Measurements from ENCODE around the gene CDC40. TPM values are rescaled to one million over a fixed set of nuclear protein-coding genes. Genes with fewer than 3 reads are reported as not detected.

Gene CDC40
- total and polyA plus RNA-seq, 9 of the 15 experiments (the other 6 are each of a cell fraction or from before 2014, with no cell fraction given) = 9.7 to 26.3 (median 15.7) TPM

DNA sequence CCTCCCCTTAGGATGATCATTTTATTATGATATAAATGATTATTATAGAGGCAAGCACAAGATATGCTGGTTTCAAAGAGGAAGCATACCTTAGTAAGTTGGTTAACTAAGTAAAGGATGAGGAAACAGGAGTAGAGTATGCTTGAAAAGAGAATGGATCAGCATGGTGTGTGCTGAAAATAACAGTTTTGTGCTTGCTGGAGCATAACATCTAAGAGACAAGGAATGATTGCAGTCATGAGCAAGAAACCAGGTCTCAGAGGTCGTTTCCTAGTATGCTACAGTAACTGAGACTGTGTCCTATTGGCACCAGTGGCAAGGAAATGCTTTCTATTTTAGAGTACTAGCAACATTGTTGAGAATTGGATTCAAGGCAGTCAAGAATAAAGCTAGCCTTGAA is 34.1 kb downstream of the CDC40 start:
- BruUV-seq (replicated peaks) = no TSS peak
- CTCF ChIA-PET (ENCODE audit: low intra/inter-chr PET ratio) = no interaction called here
- ATAC-seq = no peak
- H3K9me1 ChIP-seq (ENCODE audit: control insufficient read depth, insufficient read depth, low read length) = no peaks in the 10 kb centered on the region
- H3K27me3 ChIP-seq (ENCODE audit: control insufficient read depth in 2 of 2, insufficient read depth in 2 of 2, low read length in 2 of 2) = no peaks in the 10 kb centered on the region
- no peaks in the 10 kb centered on the region for H3K4me1 ChIP-seq (replicated peaks in 1 of 2; ENCODE audit: control insufficient read depth in 2 of 2, insufficient read depth in 2 of 2, low read length in 2 of 2)
- H3K9ac ChIP-seq (ENCODE audit: insufficient read depth in 1 of 2, low read depth in 2 of 2, low read length in 2 of 2) = no peak overlapping the region
- TF ChIP-seq NFIX (CRISPR knock-in tag; IDR thresholded peaks at IDR 0.05; ENCODE audit: low read depth) (no peak), FOXA1 (IDR thresholded peaks at IDR 0.05; ENCODE audit: borderline replicate concordance) (no peak), ZNF445 (CRISPR knock-in tag; IDR thresholded peaks at IDR 0.05; ENCODE audit: low read depth) (no peak)
- 30% methylated on average over 1 of the region's 1 CpG for WGBS (ENCODE audit: insufficient coverage, low coverage, missing lambda C conversion rate)
- H3K36me3 ChIP-seq (ENCODE audit: control insufficient read depth, insufficient read depth, low read length) = peaks cover 62% of the 10 kb centered on the region
- H3K4me3 ChIP-seq = no peak overlapping the region
- POLR2A ChIA-PET = interaction anchor here (0.6 to 1.0 kb wide), 3 partner anchors 25 to 218 kb away, joined by 3 read pairs; no protein-coding TSS in a partner anchor
- no peak overlapping the region for H3K27ac ChIP-seq (ENCODE audit: extremely low read depth, low read depth, low read length)
- H3K9me3 ChIP-seq (replicated peaks; ENCODE audit: control insufficient read depth, insufficient read depth, low read depth, low read length) = no peaks in the 10 kb centered on the region
- DNase-seq (ENCODE audit: extremely low read depth in 1 of 4, low spot score in 3 of 4) = no peak
- FAIRE-seq = no peak
- H2AFZ ChIP-seq (ENCODE audit: low read depth, low read length) = no peak overlapping the region
- in situ Hi-C loops (cut with MboI) = no loop called here
- intact Hi-C loops (cut with micrococcal nuclease) = no loop called here
- H3K79me2 ChIP-seq (ENCODE audit: control insufficient read depth, insufficient read depth, low read length) = no peaks in the 10 kb centered on the region
- no peaks in the 10 kb centered on the region for H4K20me1 ChIP-seq (replicated peaks; ENCODE audit: control insufficient read depth, insufficient read depth, low read length)
- H3K4me2 ChIP-seq (ENCODE audit: insufficient read depth, low read length) = no peak overlapping the region

DNA sequence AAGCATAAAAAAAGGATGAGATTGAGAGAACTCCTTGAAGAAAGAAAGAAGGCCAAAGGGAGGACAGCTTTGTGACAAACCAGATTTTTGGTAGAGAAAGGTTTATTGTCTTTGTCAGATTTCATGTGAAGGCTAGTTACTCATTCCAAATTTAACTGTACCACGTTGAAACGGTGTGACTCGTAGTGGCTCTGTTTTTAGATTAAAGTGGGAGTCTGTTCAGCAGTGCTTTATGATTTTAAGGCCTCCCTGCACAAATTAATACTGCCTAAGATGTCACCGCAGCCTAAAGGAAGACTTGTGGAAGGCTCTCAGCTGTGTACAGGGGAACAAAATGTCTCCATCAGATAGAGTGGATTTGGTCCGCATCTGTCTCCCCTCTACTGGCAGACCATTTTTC is 35.9 kb downstream of the CDC40 start:
- DNase-seq (ENCODE audit: extremely low read depth in 1 of 4, low spot score in 3 of 4) = no peak
- H2AFZ ChIP-seq (ENCODE audit: low read depth, low read length) = no peak overlapping the region
- H3K4me3 ChIP-seq = no peak overlapping the region
- 95% methylated on average over 5 of the region's 5 CpGs for WGBS (ENCODE audit: insufficient coverage, low coverage, missing lambda C conversion rate)
- ChIA-PET CTCF (ENCODE audit: low intra/inter-chr PET ratio) (no interaction called here), POLR2A (interaction anchor here (1.0 to 1.9 kb wide), 3 partner anchors 10 to 14 kb away, joined by 3 to 6 read pairs (median 3); no protein-coding TSS in a partner anchor)
- no peak overlapping the region for H3K27ac ChIP-seq (ENCODE audit: extremely low read depth, low read depth, low read length)
- in situ Hi-C loops (cut with MboI) = no loop called here
- H3K9ac ChIP-seq (ENCODE audit: insufficient read depth in 1 of 2, low read depth in 2 of 2, low read length in 2 of 2) = no peak overlapping the region
- ATAC-seq = no peak
- H4K20me1 ChIP-seq (replicated peaks; ENCODE audit: control insufficient read depth, insufficient read depth, low read length) = no peaks in the 10 kb centered on the region
- no peaks in the 10 kb centered on the region for H3K9me3 ChIP-seq (replicated peaks; ENCODE audit: control insufficient read depth, insufficient read depth, low read depth, low read length)
- no peak for FAIRE-seq
- no peaks in the 10 kb centered on the region for H3K79me2 ChIP-seq (ENCODE audit: control insufficient read depth, insufficient read depth, low read length)
- H3K4me2 ChIP-seq (ENCODE audit: insufficient read depth, low read length) = no peak overlapping the region
- H3K27me3 ChIP-seq (ENCODE audit: control insufficient read depth in 2 of 2, insufficient read depth in 2 of 2, low read length in 2 of 2) = no peaks in the 10 kb centered on the region
- BruUV-seq (replicated peaks) = no TSS peak
- H3K36me3 ChIP-seq (ENCODE audit: control insufficient read depth, insufficient read depth, low read length) = peaks cover 62% of the 10 kb centered on the region
- no peaks in the 10 kb centered on the region for H3K4me1 ChIP-seq (replicated peaks in 1 of 2; ENCODE audit: control insufficient read depth in 2 of 2, insufficient read depth in 2 of 2, low read length in 2 of 2)
- intact Hi-C loops (cut with micrococcal nuclease) = no loop called here
- H3K9me1 ChIP-seq (ENCODE audit: control insufficient read depth, insufficient read depth, low read length) = no peaks in the 10 kb centered on the region
- TF ChIP-seq RBM25 (IDR thresholded peaks at IDR 0.05; ENCODE audit: low read depth, low read length, severe bottlenecking) (no peak), GTF2A2 (tag; IDR thresholded peaks at IDR 0.05) (no peak), TAF7 (tag; IDR thresholded peaks at IDR 0.05) (no peak), ZNF143 (CRISPR knock-in tag; IDR thresholded peaks at IDR 0.05) (no peak), ZNF436 (CRISPR knock-in tag; IDR thresholded peaks at IDR 0.05) (no peak), CBX3 (IDR thresholded peaks at IDR 0.05; ENCODE audit: borderline replicate concordance in 1 of 2, low read length in 2 of 2) (no peak), ZC3H8 (IDR thresholded peaks at IDR 0.05) (no peak), HDAC3 (IDR thresholded peaks at IDR 0.05; ENCODE audit: borderline replicate concordance, partially characterized antibody) (no peak)
- TF ChIP-seq, protein P1, sequence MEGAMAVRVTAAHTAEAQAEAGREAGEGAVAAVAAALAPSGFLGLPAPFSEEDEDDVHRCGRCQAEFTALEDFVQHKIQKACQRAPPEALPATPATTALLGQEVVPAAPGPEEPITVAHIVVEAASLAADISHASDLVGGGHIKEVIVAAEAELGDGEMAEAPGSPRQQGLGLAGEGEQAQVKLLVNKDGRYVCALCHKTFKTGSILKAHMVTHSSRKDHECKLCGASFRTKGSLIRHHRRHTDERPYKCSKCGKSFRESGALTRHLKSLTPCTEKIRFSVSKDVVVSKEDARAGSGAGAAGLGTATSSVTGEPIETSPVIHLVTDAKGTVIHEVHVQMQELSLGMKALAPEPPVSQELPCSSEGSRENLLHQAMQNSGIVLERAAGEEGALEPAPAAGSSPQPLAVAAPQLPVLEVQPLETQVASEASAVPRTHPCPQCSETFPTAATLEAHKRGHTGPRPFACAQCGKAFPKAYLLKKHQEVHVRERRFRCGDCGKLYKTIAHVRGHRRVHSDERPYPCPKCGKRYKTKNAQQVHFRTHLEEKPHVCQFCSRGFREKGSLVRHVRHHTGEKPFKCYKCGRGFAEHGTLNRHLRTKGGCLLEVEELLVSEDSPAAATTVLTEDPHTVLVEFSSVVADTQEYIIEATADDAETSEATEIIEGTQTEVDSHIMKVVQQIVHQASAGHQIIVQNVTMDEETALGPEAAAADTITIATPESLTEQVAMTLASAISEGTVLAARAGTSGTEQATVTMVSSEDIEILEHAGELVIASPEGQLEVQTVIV (CRISPR knock-in tag; IDR thresholded peaks at IDR 0.05; ENCODE audit: borderline replicate concordance) = no peak
- TF ChIP-seq, protein P2, sequence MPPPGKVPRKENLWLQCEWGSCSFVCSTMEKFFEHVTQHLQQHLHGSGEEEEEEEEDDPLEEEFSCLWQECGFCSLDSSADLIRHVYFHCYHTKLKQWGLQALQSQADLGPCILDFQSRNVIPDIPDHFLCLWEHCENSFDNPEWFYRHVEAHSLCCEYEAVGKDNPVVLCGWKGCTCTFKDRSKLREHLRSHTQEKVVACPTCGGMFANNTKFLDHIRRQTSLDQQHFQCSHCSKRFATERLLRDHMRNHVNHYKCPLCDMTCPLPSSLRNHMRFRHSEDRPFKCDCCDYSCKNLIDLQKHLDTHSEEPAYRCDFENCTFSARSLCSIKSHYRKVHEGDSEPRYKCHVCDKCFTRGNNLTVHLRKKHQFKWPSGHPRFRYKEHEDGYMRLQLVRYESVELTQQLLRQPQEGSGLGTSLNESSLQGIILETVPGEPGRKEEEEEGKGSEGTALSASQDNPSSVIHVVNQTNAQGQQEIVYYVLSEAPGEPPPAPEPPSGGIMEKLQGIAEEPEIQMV (tag; conservative IDR thresholded peaks at IDR 0.05; ENCODE audit: low read depth) = no peak
